ENCODE data around the gene GLIPR1L1.

DNA sequence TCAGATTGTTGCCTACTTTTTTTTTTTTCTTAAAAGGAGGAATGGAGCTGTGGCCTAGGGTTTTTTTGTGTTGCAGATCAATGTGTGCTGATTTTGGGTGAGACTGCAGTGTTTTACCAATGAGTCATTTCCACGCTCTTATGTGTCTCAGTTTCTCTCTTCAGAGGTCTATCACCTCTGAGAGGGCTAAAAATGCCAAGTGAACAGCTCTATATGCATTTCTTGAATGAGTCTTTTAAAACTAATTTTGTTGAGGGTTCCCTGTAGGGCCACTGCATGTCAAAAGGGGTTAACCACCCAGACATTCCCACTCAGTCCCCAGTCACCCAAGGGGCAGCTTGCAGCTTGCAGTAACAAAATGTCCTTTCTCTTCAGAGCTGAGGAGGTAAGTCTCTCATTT, 32.2 kb downstream of the GLIPR1L1 start:
- TF ChIP-seq, protein P1, sequence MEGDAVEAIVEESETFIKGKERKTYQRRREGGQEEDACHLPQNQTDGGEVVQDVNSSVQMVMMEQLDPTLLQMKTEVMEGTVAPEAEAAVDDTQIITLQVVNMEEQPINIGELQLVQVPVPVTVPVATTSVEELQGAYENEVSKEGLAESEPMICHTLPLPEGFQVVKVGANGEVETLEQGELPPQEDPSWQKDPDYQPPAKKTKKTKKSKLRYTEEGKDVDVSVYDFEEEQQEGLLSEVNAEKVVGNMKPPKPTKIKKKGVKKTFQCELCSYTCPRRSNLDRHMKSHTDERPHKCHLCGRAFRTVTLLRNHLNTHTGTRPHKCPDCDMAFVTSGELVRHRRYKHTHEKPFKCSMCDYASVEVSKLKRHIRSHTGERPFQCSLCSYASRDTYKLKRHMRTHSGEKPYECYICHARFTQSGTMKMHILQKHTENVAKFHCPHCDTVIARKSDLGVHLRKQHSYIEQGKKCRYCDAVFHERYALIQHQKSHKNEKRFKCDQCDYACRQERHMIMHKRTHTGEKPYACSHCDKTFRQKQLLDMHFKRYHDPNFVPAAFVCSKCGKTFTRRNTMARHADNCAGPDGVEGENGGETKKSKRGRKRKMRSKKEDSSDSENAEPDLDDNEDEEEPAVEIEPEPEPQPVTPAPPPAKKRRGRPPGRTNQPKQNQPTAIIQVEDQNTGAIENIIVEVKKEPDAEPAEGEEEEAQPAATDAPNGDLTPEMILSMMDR (IDR thresholded peaks at IDR 0.05) = no peak
- TF ChIP-seq POLR2A (IDR thresholded peaks at IDR 0.05) (no peak), EP300 (IDR thresholded peaks at IDR 0.05) (no peak), POLR2AphosphoS5 (IDR thresholded peaks at IDR 0.05) (no peak)
